ENCODE measurements around the gene RPS18. TPM values are rescaled to one million over a fixed set of nuclear protein-coding genes. Genes with fewer than 3 reads are reported as not detected.

RPS18 gene
- total and polyA plus RNA-seq, 2 of the 13 experiments (the other 11 are each of a cell fraction or from before 2014, with no cell fraction given) = 3,896 to 5,806 TPM

- TF ChIP-seq CBX5 (CRISPR knock-in tag; IDR thresholded peaks at IDR 0.05; ENCODE audit: borderline replicate concordance) (no peak), SMAD9 (CRISPR knock-in tag; IDR thresholded peaks at IDR 0.05) (0 out of 2 replicates have a peak, but pooled peaks have one; percentile 57), ZNF839 (CRISPR knock-in tag; IDR thresholded peaks at IDR 0.05; ENCODE audit: borderline replicate concordance) (peak; percentile 81; the same call in 1 of the 2 replicates), ZNF883 (CRISPR knock-in tag; IDR thresholded peaks at IDR 0.05; ENCODE audit: not compliant biosample characterization) (peak; percentile 30), DZIP1 (CRISPR knock-in tag; IDR thresholded peaks at IDR 0.05) (peak; percentile 78; the same call in 1 of the 2 replicates), ZC3H13 (CRISPR knock-in tag; IDR thresholded peaks at IDR 0.05) (peak; percentile 62), ATF7 (IDR thresholded peaks at IDR 0.05) (no peak), ATF7 (CRISPR knock-in tag; IDR thresholded peaks at IDR 0.05) (no peak; the same call in none of the 2 replicates), GLI4 (CRISPR knock-in tag; IDR thresholded peaks at IDR 0.05; ENCODE audit: borderline replicate concordance) (peak; percentile 86), ELK4 (CRISPR knock-in tag; IDR thresholded peaks at IDR 0.05; ENCODE audit: borderline replicate concordance) (no peak), NRL (CRISPR knock-in tag; IDR thresholded peaks at IDR 0.05; ENCODE audit: borderline replicate concordance) (0 out of 2 replicates have a peak, but pooled peaks have one; percentile 15), NFIB (CRISPR knock-in tag; IDR thresholded peaks at IDR 0.05; ENCODE audit: borderline replicate concordance) (0 out of 2 replicates have a peak, but pooled peaks have one; percentile 11), ZNF563 (CRISPR knock-in tag; IDR thresholded peaks at IDR 0.05) (0 out of 2 replicates have a peak, but pooled peaks have one; percentile 15), FOXA3 (CRISPR knock-in tag; IDR thresholded peaks at IDR 0.05) (peak; percentile 1; the same call in 1 of the 2 replicates), SSRP1 (CRISPR knock-in tag; IDR thresholded peaks at IDR 0.05) (peak; percentile 15), ZNF580 (CRISPR knock-in tag; IDR thresholded peaks at IDR 0.05; ENCODE audit: borderline replicate concordance, low read depth) (0 out of 2 replicates have a peak, but pooled peaks have one; percentile 24), ATF5 (CRISPR knock-in tag; IDR thresholded peaks at IDR 0.05; ENCODE audit: low read depth) (no peak), ZNF232 (CRISPR knock-in tag; IDR thresholded peaks at IDR 0.05; ENCODE audit: borderline replicate concordance) (peak; percentile 62; the same call in 1 of the 2 replicates), ZNF225 (CRISPR knock-in tag; IDR thresholded peaks at IDR 0.05) (0 out of 2 replicates have a peak, but pooled peaks have one; percentile 57), TAF1 (CRISPR knock-in tag; IDR thresholded peaks at IDR 0.05) (no peak), PAX8 (CRISPR knock-in tag; IDR thresholded peaks at IDR 0.05; ENCODE audit: borderline replicate concordance) (no peak), ZNF567 (CRISPR knock-in tag; IDR thresholded peaks at IDR 0.05; ENCODE audit: borderline replicate concordance) (no peak), DNMT1 (CRISPR knock-in tag; IDR thresholded peaks at IDR 0.05) (0 out of 2 replicates have a peak, but pooled peaks have one; percentile 36), ZNF274 (CRISPR knock-in tag; IDR thresholded peaks at IDR 0.05) (peak; percentile 48; the same call in 1 of the 2 replicates)
Observed at GRCh38 chr6:33249732-33250630, 21.9 kb upstream of the RPS18 start (continued).

Measured in HepG2 (cell line).